H1 (cell line): ENCODE measurements around the gene GMCL1. TPM values are rescaled to one million over a fixed set of nuclear protein-coding genes. Genes with fewer than 3 reads are reported as not detected.

Experiments used
- ASH2L ChIP-seq: fragments of 200-600, 300-600 bp; sonication (generic); IDR thresholded peaks from one replicate; pipeline ENCODE4 v1.7.1; 2017; ENCODE audit warnings: low read length
- CHD2 ChIP-seq: IDR thresholded peaks from 2 replicates; pipeline ENCODE4 v1.6.1; 2012; ENCODE audit warnings: low read length, improper control_type of control experiment
- EGR1 ChIP-seq: IDR thresholded peaks from 2 replicates; pipeline ENCODE4 v1.6.1; 2011; ENCODE audit warnings: low read depth, low read length, borderline replicate concordance
- EP300 ChIP-seq, 2 experiments: IDR thresholded peaks; 1 replicate in 1 of 2; 2 replicates in 1 of 2; pipeline ENCODE4 v1.6.1; 2011 to 2012; ENCODE audit warnings: low read depth in 2 of 2, low read length in 2 of 2, mild to moderate bottlenecking in 2 of 2, borderline replicate concordance in 1 of 2, inconsistent platforms in 1 of 2, moderate library complexity in 1 of 2
- FOSL1 ChIP-seq: IDR thresholded peaks from 2 replicates; pipeline ENCODE4 v1.6.1; 2011; ENCODE audit warnings: mild to moderate bottlenecking, low read depth, low read length, moderate library complexity; ENCODE audit not compliant: insufficient read depth
- HDAC6 ChIP-seq: IDR thresholded peaks from one replicate; pipeline ENCODE4 v1.7.1; 2012; ENCODE audit warnings: low read depth, mild to moderate bottlenecking, inconsistent platforms, low read length, moderate library complexity
- KDM1A ChIP-seq: fragments of 200-600, 300-600 bp; sonication (generic); IDR thresholded peaks from 2 replicates; pipeline ENCODE4 v1.7.1; 2016; ENCODE audit warnings: mild to moderate bottlenecking, low read length, borderline replicate concordance
- KDM5A ChIP-seq: fragments of 200-600 bp; IDR thresholded peaks from 2 replicates; pipeline ENCODE4 v1.7.1; 2012; ENCODE audit warnings: mild to moderate bottlenecking, low read length, inconsistent platforms, mixed read lengths
- MAFK ChIP-seq: IDR thresholded peaks from 2 replicates; pipeline ENCODE4 v1.6.1; 2012; ENCODE audit warnings: low read depth, mild to moderate bottlenecking, improper control_type of control experiment, low read length
- POLR2AphosphoS5 ChIP-seq: IDR thresholded peaks from 2 replicates; pipeline ENCODE4 v1.6.1; 2011; ENCODE audit warnings: low read depth, low read length
- POU5F1 ChIP-seq: IDR thresholded peaks from 2 replicates; pipeline ENCODE4 v1.6.1; 2011; ENCODE audit warnings: low read depth, mild to moderate bottlenecking, low read length, moderate library complexity
- RBBP5 ChIP-seq: IDR thresholded peaks from 2 replicates; pipeline ENCODE4 v1.7.1; 2012; ENCODE audit warnings: low read depth, mild to moderate bottlenecking, inconsistent platforms, low read length, moderate library complexity, borderline replicate concordance
- RFX5 ChIP-seq: IDR thresholded peaks from 2 replicates; pipeline ENCODE4 v1.6.1; 2011; ENCODE audit warnings: low read depth, low read length, improper control_type of control experiment, borderline replicate concordance
- RNF2 ChIP-seq: fragments of 200-900, 300-1000 bp; sonication (generic); IDR thresholded peaks from 2 replicates; pipeline ENCODE4 v1.7.1; 2016; ENCODE audit warnings: borderline replicate concordance, low read depth, mild to moderate bottlenecking, antibody characterized with exemption, low read length; ENCODE audit not compliant: poor library complexity, severe bottlenecking; ENCODE audit errors: missing control alignments
- SP1 ChIP-seq: IDR thresholded peaks from 2 replicates; pipeline ENCODE4 v1.6.1; 2011; ENCODE audit warnings: low read depth, low read length
- TBP ChIP-seq: IDR thresholded peaks from 2 replicates; pipeline ENCODE4 v1.6.1; 2011; ENCODE audit warnings: low read depth, low read length, improper control_type of control experiment
- YY1 ChIP-seq: IDR thresholded peaks from 2 replicates; pipeline ENCODE4 v1.6.1; 2011; ENCODE audit warnings: low read depth, mild to moderate bottlenecking, low read length
- polyA plus RNA-seq, 7 experiments: library from polyadenylated mRNA; depleted of rRNA in 3 of 7; stranded (reverse) in 5 of 7; unstranded in 2 of 7; fragments of >200 nt in 5 of 7; fragments of 200-250 nt in 2 of 7; gene quantifications; 1 replicate in 5 of 7; 2 replicates in 1 of 7; 4 replicates in 1 of 7; pipeline versions ENCODE4 v1.2.1 to v1.2.3, GENCODE V29; 2011 to 2013; ENCODE audit warnings: missing spikeins in 2 of 7, mixed read lengths in 2 of 7
- total RNA-seq: library from RNA; stranded (reverse); fragmentation: NEBNext Ultra II Directional; extraction: Animal tissue kit (Norgen Biotek cat#: 25700); gene quantifications from 2 replicates; pipeline ENCODE4 v1.2.1, GENCODE V29; 2021
- TF ChIP-seq, protein P1 (sequence below): IDR thresholded peaks from 2 replicates; pipeline ENCODE4 v1.6.1; 2011; ENCODE audit warnings: low read depth, mild to moderate bottlenecking, low read length; ENCODE audit not compliant: insufficient read depth
- TF ChIP-seq, protein P2 (sequence below): IDR thresholded peaks from 2 replicates; pipeline ENCODE4 v1.6.1; 2011; ENCODE audit warnings: low read length, improper control_type of control experiment
- TF ChIP-seq, protein P3 (sequence below), 3 experiments: IDR thresholded peaks; 1 replicate in 2 of 3; 2 replicates in 1 of 3; pipeline versions ENCODE4 v1.5.1 to v1.6.1; 2011; ENCODE audit warnings: low read length in 3 of 3, mild to moderate bottlenecking in 3 of 3, inconsistent platforms in 2 of 3, low read depth in 1 of 3, moderate library complexity in 1 of 3; ENCODE audit not compliant: insufficient read depth in 1 of 3; ENCODE audit errors: control extremely low read depth in 1 of 3

The GMCL1 gene
- total and polyA plus RNA-seq, 2 of the 8 experiments (the other 6 are each of a cell fraction or from before 2014, with no cell fraction given), result 6.5 to 21.9 TPM

DNA sequence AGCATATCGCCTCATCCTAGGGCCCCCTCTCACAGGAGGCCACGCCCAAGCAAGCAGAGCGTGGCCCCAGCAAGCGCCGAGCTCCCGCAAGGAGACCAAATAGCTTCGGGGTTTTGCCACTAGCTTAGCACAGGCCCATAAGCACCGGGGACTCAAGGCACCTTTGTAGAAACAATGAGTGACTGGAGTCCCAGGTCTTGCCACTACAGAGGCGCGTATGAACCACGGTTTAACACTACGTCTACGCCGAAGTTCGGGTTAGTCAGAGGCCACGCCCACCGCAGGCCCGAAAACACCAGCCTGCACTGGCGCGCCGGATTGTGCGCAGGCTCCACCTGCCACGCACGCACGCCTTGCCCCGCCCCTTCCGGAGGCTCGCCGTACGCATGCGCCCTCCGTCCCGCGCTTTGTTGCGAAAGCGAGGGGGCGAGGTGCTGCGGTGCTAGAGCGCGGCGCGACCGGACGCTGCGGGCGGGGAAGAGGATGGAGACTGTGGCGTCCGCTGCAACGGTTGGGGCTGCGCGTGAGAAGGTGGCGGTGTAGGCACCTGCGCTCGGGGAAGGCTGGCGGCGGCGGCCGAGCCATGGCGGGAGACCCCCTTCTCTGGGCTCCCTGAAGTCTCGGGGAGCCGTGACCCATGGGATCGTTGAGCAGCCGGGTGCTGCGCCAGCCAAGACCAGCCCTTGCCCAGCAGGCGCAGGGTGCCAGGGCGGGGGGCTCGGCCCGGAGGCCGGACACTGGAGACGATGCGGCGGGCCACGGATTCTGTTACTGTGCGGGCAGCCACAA is at the start of gene GMCL1 (continued):
- TF ChIP-seq RFX5, result no peak
- TF ChIP-seq, protein P1, sequence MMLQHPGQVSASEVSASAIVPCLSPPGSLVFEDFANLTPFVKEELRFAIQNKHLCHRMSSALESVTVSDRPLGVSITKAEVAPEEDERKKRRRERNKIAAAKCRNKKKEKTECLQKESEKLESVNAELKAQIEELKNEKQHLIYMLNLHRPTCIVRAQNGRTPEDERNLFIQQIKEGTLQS, result no peak
- peak; percentile 94 for TF ChIP-seq POLR2AphosphoS5
- no peak for TF ChIP-seq KDM5A
- TF ChIP-seq TBP, result peak; percentile 75; the same call in 1 of the 2 replicates
- peak; percentile 53; the same call in 1 of the 2 replicates for TF ChIP-seq RBBP5
- TF ChIP-seq, protein P2, sequence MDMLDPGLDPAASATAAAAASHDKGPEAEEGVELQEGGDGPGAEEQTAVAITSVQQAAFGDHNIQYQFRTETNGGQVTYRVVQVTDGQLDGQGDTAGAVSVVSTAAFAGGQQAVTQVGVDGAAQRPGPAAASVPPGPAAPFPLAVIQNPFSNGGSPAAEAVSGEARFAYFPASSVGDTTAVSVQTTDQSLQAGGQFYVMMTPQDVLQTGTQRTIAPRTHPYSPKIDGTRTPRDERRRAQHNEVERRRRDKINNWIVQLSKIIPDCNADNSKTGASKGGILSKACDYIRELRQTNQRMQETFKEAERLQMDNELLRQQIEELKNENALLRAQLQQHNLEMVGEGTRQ, result no peak
- TF ChIP-seq KDM1A, result no peak
- TF ChIP-seq ASH2L, result peak; percentile 69
- TF ChIP-seq SP1, result peak; percentile 59; the same call in 1 of the 2 replicates
- no peak for TF ChIP-seq RNF2
- no peak for TF ChIP-seq EP300 (IDR thresholded peaks at IDR 0.05; ENCODE audit: borderline replicate concordance in 1 of 2, low read depth in 2 of 2, low read length in 2 of 2)
- TF ChIP-seq MAFK, result no peak
- TF ChIP-seq FOSL1, result no peak
- TF ChIP-seq YY1, result no peak
- TF ChIP-seq POU5F1, result no peak
- no peak for TF ChIP-seq CHD2
- TF ChIP-seq HDAC6, result no peak
- peak; percentile 60; the same call in 1 of the 2 replicates for TF ChIP-seq EGR1
- TF ChIP-seq, protein P3, sequence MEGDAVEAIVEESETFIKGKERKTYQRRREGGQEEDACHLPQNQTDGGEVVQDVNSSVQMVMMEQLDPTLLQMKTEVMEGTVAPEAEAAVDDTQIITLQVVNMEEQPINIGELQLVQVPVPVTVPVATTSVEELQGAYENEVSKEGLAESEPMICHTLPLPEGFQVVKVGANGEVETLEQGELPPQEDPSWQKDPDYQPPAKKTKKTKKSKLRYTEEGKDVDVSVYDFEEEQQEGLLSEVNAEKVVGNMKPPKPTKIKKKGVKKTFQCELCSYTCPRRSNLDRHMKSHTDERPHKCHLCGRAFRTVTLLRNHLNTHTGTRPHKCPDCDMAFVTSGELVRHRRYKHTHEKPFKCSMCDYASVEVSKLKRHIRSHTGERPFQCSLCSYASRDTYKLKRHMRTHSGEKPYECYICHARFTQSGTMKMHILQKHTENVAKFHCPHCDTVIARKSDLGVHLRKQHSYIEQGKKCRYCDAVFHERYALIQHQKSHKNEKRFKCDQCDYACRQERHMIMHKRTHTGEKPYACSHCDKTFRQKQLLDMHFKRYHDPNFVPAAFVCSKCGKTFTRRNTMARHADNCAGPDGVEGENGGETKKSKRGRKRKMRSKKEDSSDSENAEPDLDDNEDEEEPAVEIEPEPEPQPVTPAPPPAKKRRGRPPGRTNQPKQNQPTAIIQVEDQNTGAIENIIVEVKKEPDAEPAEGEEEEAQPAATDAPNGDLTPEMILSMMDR (IDR thresholded peaks at IDR 0.05; ENCODE audit: control extremely low read depth in 1 of 3, insufficient read depth in 1 of 3, low read depth in 1 of 3, low read length in 3 of 3), result no peak
